Spleen (tissue), 11 donors: ENCODE measurements around the gene RNF152. TPM values are rescaled to one million over a fixed set of nuclear protein-coding genes. Genes with fewer than 3 reads are reported as not detected.

ENCODE experiments used
- DNase-seq: peaks from one replicate; pipeline ENCODE4 v3.0.0-alpha.2; 2020
- H3K27ac ChIP-seq, 8 donors: fragments of 200-600 bp; sonication (generic) in 7 of 8; 1 replicate in 4 of 8; 2 replicates in 4 of 8; pipeline versions ENCODE4 v1.5.0 to v1.8.0; 2016 to 2021; ENCODE audit warnings: inconsistent platforms in 4 of 8, mild to moderate bottlenecking in 4 of 8, moderate library complexity in 1 of 8
- H3K27me3 ChIP-seq, 7 donors: fragments of 200-600 bp; sonication (generic) in 6 of 7; replicated peaks in 1 of 7; 1 replicate in 4 of 7; 2 replicates in 3 of 7; pipeline versions ENCODE4 v1.5.0 to v1.8.0; 2016 to 2021; ENCODE audit warnings: inconsistent platforms in 3 of 7, mild to moderate bottlenecking in 1 of 7
- H3K36me3 ChIP-seq, 6 donors: fragments of 200-600 bp; sonication (generic) in 5 of 6; 1 replicate in 4 of 6; 2 replicates in 2 of 6; pipeline versions ENCODE4 v1.5.0 to v1.8.0; 2016 to 2021; ENCODE audit warnings: inconsistent platforms in 2 of 6
- H3K4me1 ChIP-seq, 6 donors: fragments of 200-600 bp; sonication (generic) in 5 of 6; 1 replicate in 3 of 6; 2 replicates in 3 of 6; pipeline versions ENCODE4 v1.5.0 to v1.8.0; 2016 to 2021; ENCODE audit warnings: inconsistent platforms in 3 of 6
- H3K4me3 ChIP-seq, 8 donors: fragments of 200-600 bp; sonication (generic) in 7 of 8; 1 replicate in 4 of 8; 2 replicates in 4 of 8; pipeline versions ENCODE4 v1.5.0 to v1.8.0; 2016 to 2021; ENCODE audit warnings: inconsistent platforms in 4 of 8, mild to moderate bottlenecking in 4 of 8, moderate library complexity in 2 of 8
- H3K9me3 ChIP-seq, 8 donors: fragments of 200-600 bp; sonication (generic) in 7 of 8; 1 replicate in 4 of 8; 2 replicates in 4 of 8; pipeline versions ENCODE4 v1.5.0 to v1.8.0; 2016 to 2021; ENCODE audit warnings: inconsistent platforms in 4 of 8
- CTCF ChIP-seq, 11 experiments: fragments of 200-600 bp in 7 of 11; fragments of 450-650 bp in 4 of 11; sonication (generic) in 4 of 11; IDR thresholded peaks in 8 of 11; conservative IDR thresholded peaks in 3 of 11; 1 replicate in 7 of 11; 2 replicates in 4 of 11; pipeline versions ENCODE4 v1.4.0 to v1.8.0; 2016 to 2021; ENCODE audit warnings: antibody characterized with exemption in 11 of 11, inconsistent platforms in 4 of 11, mild to moderate bottlenecking in 1 of 11
- POLR2A ChIP-seq, 3 donors: fragments of 450-650 bp; IDR thresholded peaks; one replicate each; pipeline ENCODE4 v1.5.1; 2017; ENCODE audit warnings: antibody characterized with exemption in 3 of 3, mild to moderate bottlenecking in 1 of 3
- POLR2AphosphoS5 ChIP-seq, 3 donors: sonication (generic); formaldehyde crosslinking; IDR thresholded peaks; one replicate each; pipeline ENCODE4 v1.5.1; 2017; ENCODE audit warnings: antibody characterized with exemption in 3 of 3
- WGBS, 5 donors: extraction: QIAGEN DNeasy Blood & Tissue Kit in 3 of 5; methylation state at CpG; one replicate each; pipeline versions ENCODE4 v1.1.5 to v1.1.7; 2013 to 2018; 5-methylcytosine and 5-hydroxymethylcytosine counted together
- intact Hi-C: fragments of 100-400 bp; cut with DNase I; formaldehyde crosslinking; loops from one replicate; pipeline ENCODE4 v1.15.0; 2023; ENCODE audit warnings: low total_unique reads
- polyA plus RNA-seq, 3 donors: library from polyadenylated mRNA; stranded (reverse); fragments of 200-250 nt; gene quantifications; one replicate each; pipeline ENCODE4 v1.2.1, GENCODE V29; 2013
- total RNA-seq, 7 donors: library from RNA; depleted of rRNA in 3 of 7; stranded (reverse); fragments of >200 nt in 3 of 7; fragmentation: NEBNext Ultra II Directional in 4 of 7; extraction: Animal tissue kit (Norgen Biotek cat#: 25700) in 4 of 7; gene quantifications; one replicate each; pipeline versions ENCODE4 v1.1.0 to v1.2.1, GENCODE V29; 2016 to 2021
- donor health status: healthy with polysubstance abuse.
- donor health status: DM: no; HTN: no; CAD: no; lungs with moderate emphysema.
- donor health status: DM: no; HTN: no; CAD: no.
- donor health status: Bipolar disorder and iron deficiency.
- donor health status: healthy.
- donor health status: DM: no; HTN: no; CAD: no.
- donor health status: DM: yes; HTN: yes; CAD: no.

The RNF152 gene
- total and polyA plus RNA-seq, 10 donors: 0.15 to 7.1 (median 2.2) TPM

DNA sequence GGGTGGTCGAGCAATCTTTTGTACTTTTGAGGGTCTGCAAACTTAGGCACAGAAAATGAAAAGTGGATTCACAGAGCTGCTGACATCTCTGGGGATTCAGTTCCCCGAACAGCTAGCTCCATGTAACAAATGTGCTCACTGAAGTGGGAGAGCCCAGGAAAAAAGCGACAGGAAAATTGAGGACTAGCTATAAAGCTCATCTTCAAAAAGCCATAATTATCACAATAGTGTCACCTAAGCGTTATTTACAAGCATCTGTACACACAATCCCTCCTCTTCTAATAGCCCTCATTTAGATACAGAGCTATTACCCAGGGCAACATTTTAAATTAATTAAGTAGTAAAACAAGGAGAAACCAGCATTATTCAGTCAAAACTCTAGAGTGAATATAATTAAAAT lies 36.1 kb downstream of the RNF152 start:
- TF ChIP-seq CTCF (IDR thresholded peaks at IDR 0.05 in 8 of 11, conservative IDR thresholded peaks at IDR 0.05 in 3 of 11): no peak
- no peak for TF ChIP-seq POLR2AphosphoS5 (IDR thresholded peaks at IDR 0.05)
- TF ChIP-seq POLR2A (IDR thresholded peaks at IDR 0.05): no peak
- no peak for DNase-seq
- Histone ChIP-seq H3K4me3 (no peak overlapping the region), H3K36me3 (no peaks in the 10 kb centered on the region), H3K27me3 (peaks cover 0 to 8% (median 0%) of the 10 kb centered on the region in 7 donors), H3K4me1 (no peaks in the 10 kb centered on the region), H3K9me3 (no peaks in the 10 kb centered on the region), H3K27ac (no peak overlapping the region)
- intact Hi-C loops: no loop called here
- 78 to 87% (median 83%) methylated on average over 4 of the region's 4 CpGs for WGBS, 5 donors

GRCh38 chr18:61855449-61856378 lies 37.1 kb downstream of the RNF152 start:
- H3K27me3 ChIP-seq: peaks cover 0 to 8% (median 0%) of the 10 kb centered on the region in 7 donors
- no peaks in the 10 kb centered on the region for H3K9me3 ChIP-seq
- no peak overlapping the region for H3K27ac ChIP-seq
- intact Hi-C loops: no loop called here
- H3K4me1 ChIP-seq: no peaks in the 10 kb centered on the region
- no peak for DNase-seq
- H3K36me3 ChIP-seq: no peaks in the 10 kb centered on the region
- H3K4me3 ChIP-seq: no peak overlapping the region
- TF ChIP-seq POLR2A (IDR thresholded peaks at IDR 0.05) (no peak), POLR2AphosphoS5 (IDR thresholded peaks at IDR 0.05) (no peak), CTCF (IDR thresholded peaks at IDR 0.05 in 8 of 11, conservative IDR thresholded peaks at IDR 0.05 in 3 of 11) (no peak)
- 87 to 97% (median 91%) methylated on average over 16 to 19 of the region's 19 CpGs for WGBS, 5 donors

DNA sequence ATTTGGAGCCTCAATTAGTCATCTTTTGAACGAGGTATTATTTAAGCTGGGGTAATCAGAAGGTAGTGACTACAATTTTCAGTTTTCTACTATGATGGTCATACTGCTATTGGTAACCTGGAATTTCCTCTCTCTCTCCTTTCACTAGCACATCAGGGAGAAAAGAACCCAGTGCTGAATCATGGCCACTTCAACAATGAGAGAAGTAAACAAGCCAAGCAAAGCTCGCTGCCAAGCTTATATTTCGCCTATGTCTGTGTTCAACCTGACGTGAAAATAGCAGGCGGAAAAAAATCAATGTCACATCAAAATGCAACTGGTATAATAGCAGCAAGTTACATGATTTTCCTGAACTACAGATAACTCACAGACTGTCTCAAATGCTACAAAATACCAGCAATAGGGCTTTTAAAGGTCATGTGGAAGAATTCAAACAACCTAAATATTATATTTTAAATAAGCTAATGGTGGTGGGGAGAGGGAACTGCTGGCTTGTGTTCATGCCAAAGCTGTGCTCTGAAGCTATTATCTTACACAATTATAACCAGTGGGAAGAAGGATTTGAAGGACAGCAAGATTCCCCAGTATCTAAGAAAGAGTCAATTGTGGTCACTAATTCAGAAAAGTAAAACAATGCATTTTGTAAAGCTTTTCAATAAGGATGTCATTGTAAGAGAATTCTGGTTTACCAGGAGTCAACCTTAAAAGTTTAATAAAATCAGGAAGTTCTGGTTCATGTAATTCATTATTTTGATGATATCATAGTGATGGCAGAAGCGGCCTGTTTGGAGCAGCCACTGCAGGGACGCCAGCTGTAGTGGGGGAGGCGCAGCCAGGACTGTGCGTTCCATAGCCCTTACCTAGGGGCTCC lies 38.0 kb downstream of the RNF152 start:
- Histone ChIP-seq H3K4me3 (no peak overlapping the region), H3K4me1 (no peaks in the 10 kb centered on the region), H3K27ac (no peak overlapping the region), H3K36me3 (no peaks in the 10 kb centered on the region), H3K27me3 (peaks cover 0 to 8% (median 0%) of the 10 kb centered on the region in 7 donors), H3K9me3 (no peaks in the 10 kb centered on the region)
- WGBS, 5 donors: 71 to 88% (median 78%) methylated on average over 9 of the region's 9 CpGs
- DNase-seq: no peak
- TF ChIP-seq POLR2A (IDR thresholded peaks at IDR 0.05) (no peak), POLR2AphosphoS5 (IDR thresholded peaks at IDR 0.05) (no peak), CTCF (IDR thresholded peaks at IDR 0.05 in 8 of 11, conservative IDR thresholded peaks at IDR 0.05 in 3 of 11) (no peak)
- intact Hi-C loops: no loop called here
